CD14-positive monocyte (primary cell): ENCODE data around the gene USP24. TPM values are rescaled to one million over a fixed set of nuclear protein-coding genes. Genes with fewer than 3 reads are reported as not detected.

Experiments
- DNase-seq, 3 donors: peaks; one replicate each; pipeline ENCODE4 v3.0.0-alpha.2; 2011 to 2022
- H2AFZ ChIP-seq: 2 replicates; pipeline ENCODE4 v1.6.0; 2012; ENCODE audit warnings: mild to moderate bottlenecking, low read depth, low read length, inconsistent platforms; ENCODE audit not compliant: insufficient read depth, poor library complexity, severe bottlenecking
- H3K27ac ChIP-seq, 2 donors: 1 replicate in 1 of 2; 2 replicates in 1 of 2; pipeline ENCODE4 v1.5.1; 2012 to 2013; ENCODE audit warnings: low read length in 2 of 2, control low read depth in 1 of 2, inconsistent platforms in 1 of 2, low read depth in 1 of 2, mild to moderate bottlenecking in 1 of 2
- H3K27me3 ChIP-seq, 2 donors: one replicate each; pipeline versions ENCODE4 v1.6.0 to v1.6.1; 2011 to 2013; ENCODE audit warnings: low read length in 2 of 2; ENCODE audit not compliant: control insufficient read depth in 2 of 2, insufficient read depth in 2 of 2
- H3K36me3 ChIP-seq, 2 donors: replicated peaks in 1 of 2; 1 replicate in 1 of 2; 2 replicates in 1 of 2; pipeline versions ENCODE4 v1.5.1 to v1.6.1; 2012 to 2013; ENCODE audit warnings: low read length in 2 of 2, control low read depth in 1 of 2, inconsistent platforms in 1 of 2, mild to moderate bottlenecking in 1 of 2; ENCODE audit not compliant: insufficient read depth in 2 of 2, control insufficient read depth in 1 of 2
- H3K4me1 ChIP-seq, 2 donors: 1 replicate in 1 of 2; 2 replicates in 1 of 2; pipeline versions ENCODE4 v1.5.1 to v1.6.1; 2012 to 2013; ENCODE audit warnings: low read length in 2 of 2, control low read depth in 1 of 2, inconsistent platforms in 1 of 2, mild to moderate bottlenecking in 1 of 2, moderate library complexity in 1 of 2; ENCODE audit not compliant: insufficient read depth in 2 of 2, control insufficient read depth in 1 of 2
- H3K4me2 ChIP-seq: replicated peaks from 2 replicates; pipeline ENCODE3; 2012; ENCODE audit warnings: low read length, moderate library complexity, mild to moderate bottlenecking; ENCODE audit not compliant: poor library complexity, severe bottlenecking; ENCODE audit errors: extremely low read depth
- H3K4me3 ChIP-seq, 3 experiments: fragments of 200-600 bp in 1 of 3; sonication (generic) in 1 of 3; replicated peaks in 1 of 3; 1 replicate in 2 of 3; 2 replicates in 1 of 3; pipeline ENCODE4 v1.5.1; 2011 to 2013; ENCODE audit warnings: low read length in 3 of 3, mild to moderate bottlenecking in 3 of 3, control low read depth in 2 of 3, low read depth in 2 of 3, inconsistent platforms in 1 of 3, moderate library complexity in 1 of 3
- H3K79me2 ChIP-seq: 2 replicates; pipeline ENCODE4 v1.6.0; 2012; ENCODE audit warnings: mild to moderate bottlenecking, control low read depth, inconsistent platforms, low read length, moderate library complexity; ENCODE audit not compliant: insufficient read depth
- H3K9ac ChIP-seq: 2 replicates; pipeline ENCODE4 v1.6.0; 2017; ENCODE audit warnings: low read length, mild to moderate bottlenecking; ENCODE audit not compliant: insufficient read depth, poor library complexity, severe bottlenecking
- H3K9me3 ChIP-seq, 2 donors: replicated peaks in 1 of 2; 1 replicate in 1 of 2; 2 replicates in 1 of 2; pipeline versions ENCODE4 v1.5.1 to v1.6.1; 2012 to 2013; ENCODE audit warnings: low read length in 2 of 2, control low read depth in 1 of 2; ENCODE audit not compliant: control insufficient read depth in 1 of 2, insufficient read depth in 1 of 2
- H4K20me1 ChIP-seq: 2 replicates; pipeline ENCODE4 v1.6.0; 2012; ENCODE audit warnings: mild to moderate bottlenecking, low read length, control low read depth, moderate library complexity; ENCODE audit not compliant: insufficient read depth
- H3K27ac Mint-ChIP-seq, 7 donors: one replicate each; pipeline ENCODE4 v1.8.0; 2020; ENCODE audit warnings: mild to moderate bottlenecking in 7 of 7, mixed read lengths in 7 of 7, moderate library complexity in 6 of 7, inconsistent platforms in 2 of 7
- H3K27me3 Mint-ChIP-seq, 3 donors: one replicate each; pipeline ENCODE4 v1.8.0; 2021 to 2022; ENCODE audit warnings: low read depth in 3 of 3, mild to moderate bottlenecking in 3 of 3, mixed read lengths in 3 of 3, moderate library complexity in 3 of 3, inconsistent platforms in 1 of 3
- H3K36me3 Mint-ChIP-seq, 2 donors: one replicate each; pipeline ENCODE4 v1.8.0; 2020; ENCODE audit warnings: mixed read lengths in 2 of 2, inconsistent platforms in 1 of 2, mild to moderate bottlenecking in 1 of 2
- H3K4me1 Mint-ChIP-seq: one replicate; pipeline ENCODE4 v1.8.0; 2020; ENCODE audit warnings: mild to moderate bottlenecking, mixed read lengths
- H3K4me3 Mint-ChIP-seq, 2 donors: one replicate each; pipeline ENCODE4 v1.8.0; 2020; ENCODE audit warnings: mild to moderate bottlenecking in 2 of 2, mixed read lengths in 2 of 2, moderate library complexity in 1 of 2
- H3K9me3 Mint-ChIP-seq, 7 donors: one replicate each; pipeline ENCODE4 v1.8.0; 2020 to 2022; ENCODE audit warnings: mixed read lengths in 7 of 7, mild to moderate bottlenecking in 6 of 7, moderate library complexity in 6 of 7, inconsistent platforms in 2 of 7
- WGBS: methylation state at CpG from one replicate; pipeline ENCODE4 v1.1.5; 2013; ENCODE audit warnings: missing lambda C conversion rate; ENCODE audit not compliant: insufficient coverage; 5-methylcytosine and 5-hydroxymethylcytosine counted together
- intact Hi-C, 2 donors: fragments of 100-400 bp; cut with micrococcal nuclease; formaldehyde crosslinking; loops; one replicate each; pipeline versions ENCODE4 v1.15.0 to v1.15.1; 2023
- polyA plus RNA-seq, 3 donors: library from polyadenylated mRNA; depleted of rRNA in 1 of 3; unstranded in 2 of 3; stranded (reverse) in 1 of 3; fragments of 300-500 nt in 2 of 3; fragments of >200 nt in 1 of 3; fragmentation: Illumina TruSeq in 2 of 3; gene quantifications; 1 replicate in 2 of 3; 2 replicates in 1 of 3; pipeline ENCODE4 v1.2.3, GENCODE V29; 2012 to 2021
- TF ChIP-seq, protein P1 (sequence below): fragments of 200-600 bp; IDR thresholded peaks from one replicate; pipeline ENCODE4 v1.8.0; 2022; ENCODE audit warnings: antibody characterized with exemption, mild to moderate bottlenecking

USP24 gene
- polyA plus RNA-seq, 3 donors = 1.1 to 14.2 (median 2.1) TPM

DNA sequence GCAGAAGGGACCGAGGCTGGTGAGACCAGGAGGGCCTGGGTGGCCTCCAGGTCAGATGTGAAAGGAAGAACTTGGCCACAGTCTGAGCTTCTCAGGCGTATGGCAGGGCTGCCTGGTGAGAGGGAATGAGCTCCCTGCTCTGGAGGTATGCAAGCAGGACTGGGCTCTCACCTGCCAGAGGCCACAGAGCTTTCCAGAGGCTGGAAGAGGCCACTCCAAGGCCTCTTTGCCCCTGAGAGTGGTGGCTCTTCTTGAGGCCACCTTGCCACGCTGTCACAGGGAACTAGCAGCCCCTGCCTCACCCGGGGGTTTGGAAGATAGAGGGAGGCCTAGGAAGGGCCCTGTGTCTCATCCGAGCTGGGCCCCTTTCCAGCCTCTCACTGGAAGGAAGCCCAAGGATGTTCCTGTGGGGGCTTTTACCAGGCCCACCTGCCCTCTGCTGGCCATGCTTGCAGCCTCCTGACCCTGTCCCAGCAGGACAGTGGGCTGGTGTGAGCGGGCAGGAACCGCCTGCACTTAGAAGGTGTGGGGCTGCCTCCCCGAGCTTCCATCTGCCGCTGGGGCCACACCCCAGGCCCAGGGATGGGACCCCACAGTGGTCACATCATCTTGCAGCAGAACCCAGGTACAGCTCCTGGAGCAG lies 165.8 kb downstream of the USP24 start:
- intact Hi-C loops = no loop called here
- H3K9me3 Mint-ChIP-seq = peaks cover 0 to 2% (median 0%) of the 10 kb centered on the region in 7 donors
- H3K27me3 ChIP-seq = no peaks in the 10 kb centered on the region
- WGBS = 96% methylated on average over 7 of the region's 9 CpGs
- no peaks in the 10 kb centered on the region for H3K36me3 Mint-ChIP-seq
- H4K20me1 ChIP-seq = no peaks in the 10 kb centered on the region
- H2AFZ ChIP-seq = no peak overlapping the region
- no peak overlapping the region for H3K9ac ChIP-seq
- H3K4me3 Mint-ChIP-seq = no peak overlapping the region
- TF ChIP-seq, protein P1, sequence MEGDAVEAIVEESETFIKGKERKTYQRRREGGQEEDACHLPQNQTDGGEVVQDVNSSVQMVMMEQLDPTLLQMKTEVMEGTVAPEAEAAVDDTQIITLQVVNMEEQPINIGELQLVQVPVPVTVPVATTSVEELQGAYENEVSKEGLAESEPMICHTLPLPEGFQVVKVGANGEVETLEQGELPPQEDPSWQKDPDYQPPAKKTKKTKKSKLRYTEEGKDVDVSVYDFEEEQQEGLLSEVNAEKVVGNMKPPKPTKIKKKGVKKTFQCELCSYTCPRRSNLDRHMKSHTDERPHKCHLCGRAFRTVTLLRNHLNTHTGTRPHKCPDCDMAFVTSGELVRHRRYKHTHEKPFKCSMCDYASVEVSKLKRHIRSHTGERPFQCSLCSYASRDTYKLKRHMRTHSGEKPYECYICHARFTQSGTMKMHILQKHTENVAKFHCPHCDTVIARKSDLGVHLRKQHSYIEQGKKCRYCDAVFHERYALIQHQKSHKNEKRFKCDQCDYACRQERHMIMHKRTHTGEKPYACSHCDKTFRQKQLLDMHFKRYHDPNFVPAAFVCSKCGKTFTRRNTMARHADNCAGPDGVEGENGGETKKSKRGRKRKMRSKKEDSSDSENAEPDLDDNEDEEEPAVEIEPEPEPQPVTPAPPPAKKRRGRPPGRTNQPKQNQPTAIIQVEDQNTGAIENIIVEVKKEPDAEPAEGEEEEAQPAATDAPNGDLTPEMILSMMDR = no peak
- H3K27ac ChIP-seq = no peak overlapping the region
- H3K4me1 Mint-ChIP-seq = peaks cover 13% of the 10 kb centered on the region
- no peak for DNase-seq
- H3K27me3 Mint-ChIP-seq = peaks cover 0 to 21% (median 2%) of the 10 kb centered on the region in 3 donors
- no peak overlapping the region for H3K27ac Mint-ChIP-seq
- H3K4me3 ChIP-seq = no peak overlapping the region
- no peaks in the 10 kb centered on the region for H3K9me3 ChIP-seq
- no peak overlapping the region for H3K4me2 ChIP-seq
- no peaks in the 10 kb centered on the region for H3K36me3 ChIP-seq
- no peaks in the 10 kb centered on the region for H3K79me2 ChIP-seq
- H3K4me1 ChIP-seq = peaks cover 12 to 13% of the 10 kb centered on the region in 2 donors

DNA sequence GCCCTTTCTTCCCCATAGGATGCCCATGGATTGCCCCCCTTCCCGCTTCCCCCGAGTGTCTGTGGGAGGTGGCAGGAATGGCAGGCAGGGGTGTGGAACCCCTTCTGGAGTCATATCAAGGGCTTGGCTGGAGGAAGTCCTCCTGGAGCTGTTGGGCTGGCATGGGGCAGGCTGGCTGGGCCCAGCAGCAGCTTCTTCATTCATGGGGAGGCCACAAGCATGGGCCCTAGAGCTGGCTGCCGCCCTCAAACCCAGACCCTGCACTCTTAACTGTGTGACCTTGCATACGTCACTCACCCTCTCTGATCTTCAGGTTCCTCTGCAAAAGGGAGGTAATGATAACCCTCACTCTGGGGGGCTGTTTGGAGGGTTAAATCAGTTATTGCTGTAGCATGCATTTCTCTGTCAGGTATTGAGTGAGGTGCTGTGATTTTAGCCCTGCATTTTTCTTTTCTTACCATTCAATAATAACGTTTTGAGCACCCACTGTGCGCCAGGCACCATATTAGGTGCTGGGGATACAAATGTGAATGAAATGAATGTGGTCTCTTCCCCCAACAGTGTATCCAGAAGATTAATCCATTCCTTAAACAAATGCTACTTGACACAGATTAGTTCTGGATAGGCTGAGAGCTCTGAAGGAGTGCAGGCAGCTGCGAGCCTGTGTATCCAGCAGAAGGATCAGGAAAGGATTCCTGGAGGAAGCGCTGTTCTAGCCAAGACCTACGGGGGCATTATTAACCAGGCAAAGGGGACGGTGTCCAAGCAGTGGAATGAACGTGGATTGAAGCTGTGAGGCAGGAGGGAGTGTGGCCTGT lies 166.5 kb downstream of the USP24 start:
- Mint-ChIP-seq H3K9me3 (peaks cover 0 to 2% (median 0%) of the 10 kb centered on the region in 7 donors), H3K27ac (no peak overlapping the region), H3K4me3 (no peak overlapping the region), H3K4me1 (peaks cover 10% of the 10 kb centered on the region), H3K27me3 (peaks cover 0 to 19% (median 2%) of the 10 kb centered on the region in 3 donors), H3K36me3 (no peaks in the 10 kb centered on the region)
- Histone ChIP-seq H3K27me3 (no peaks in the 10 kb centered on the region), H3K27ac (no peak overlapping the region), H3K4me1 (peaks cover 10 to 11% of the 10 kb centered on the region in 2 donors), H3K4me3 (no peak overlapping the region), H3K4me2 (no peak overlapping the region), H3K9ac (no peak overlapping the region), H2AFZ (no peak overlapping the region), H4K20me1 (no peaks in the 10 kb centered on the region), H3K79me2 (no peaks in the 10 kb centered on the region), H3K36me3 (no peaks in the 10 kb centered on the region), H3K9me3 (no peaks in the 10 kb centered on the region)
- no peak for DNase-seq
- TF ChIP-seq, protein P1 = no peak
- intact Hi-C loops = no loop called here
- WGBS = 86% methylated on average over 6 of the region's 11 CpGs
